ENCODE results near the gene PIK3R5. TPM values are rescaled to one million over a fixed set of nuclear protein-coding genes. Genes with fewer than 3 reads are reported as not detected.
"Not testable (repeated sequence)": the region's sequence is repeated elsewhere in the genome, so short reads cannot be mapped to it uniquely, and the experiment has no call there.

The PIK3R5 gene
- total RNA-seq, 2 experiments from 2014 or later: 0.76 to 1.5 TPM

GRCh38 chr17:8856869-8857575 lies 108.5 kb downstream of the PIK3R5 start:
- Histone ChIP-seq H3K79me2 (ENCODE audit: insufficient read depth, low read depth, low read length) (no peaks in the 10 kb centered on the region), H3K4me3 (ENCODE audit: low read depth, low read length, poor library complexity, severe bottlenecking) (peak overlapping the region; percentile 26), H2AFZ (ENCODE audit: low read length) (no peak overlapping the region), H4K20me1 (ENCODE audit: insufficient read depth, low read length) (no peaks in the 10 kb centered on the region), H3K36me3 (ENCODE audit: insufficient read depth, low read length) (no peaks in the 10 kb centered on the region), H3K4me2 (ENCODE audit: low read length) (peak overlapping the region; percentile 45), H3K9me3 (ENCODE audit: low read length) (no peaks in the 10 kb centered on the region), H3K27ac (ENCODE audit: low read depth, low read length, poor library complexity, severe bottlenecking) (no peak overlapping the region), H3K4me1 (ENCODE audit: insufficient read depth, low read length, poor library complexity, severe bottlenecking) (peaks cover 36% of the 10 kb centered on the region), H3K9me2 (ENCODE audit: insufficient read depth, low read length) (no peaks in the 10 kb centered on the region)
- POLR2A ChIA-PET: no interaction called here
- intact Hi-C loops (cut with micrococcal nuclease; ENCODE audit: unreplicated experiment): no loop called here
- CTCF ChIA-PET (ENCODE audit: unreplicated experiment): no interaction called here
- BruUV-seq (replicated peaks): no TSS peak
- DNase-seq (ENCODE audit: low spot score): no peak
- no peak for TF ChIP-seq CTCF (conservative IDR thresholded peaks at IDR 0.05; ENCODE audit: low read length)
- no peak for TF ChIP-seq EZH2phosphoT487 (IDR thresholded peaks at IDR 0.05; ENCODE audit: borderline replicate concordance, low read depth, low read length)

GRCh38 chr17:8856205-8856603 lies 109.3 kb downstream of the PIK3R5 start:
- H3K4me1 ChIP-seq (ENCODE audit: insufficient read depth, low read length, poor library complexity, severe bottlenecking): peaks cover 36% of the 10 kb centered on the region
- BruUV-seq (replicated peaks); H3K27ac ChIP-seq (ENCODE audit: low read depth, low read length, poor library complexity, severe bottlenecking); H4K20me1 ChIP-seq (ENCODE audit: insufficient read depth, low read length); H3K36me3 ChIP-seq (ENCODE audit: insufficient read depth, low read length); DNase-seq (ENCODE audit: low spot score); H3K4me3 ChIP-seq (ENCODE audit: low read depth, low read length, poor library complexity, severe bottlenecking); H3K9me3 ChIP-seq (ENCODE audit: low read length); intact Hi-C loops (cut with micrococcal nuclease; ENCODE audit: unreplicated experiment); H3K79me2 ChIP-seq (ENCODE audit: insufficient read depth, low read depth, low read length); H3K4me2 ChIP-seq (ENCODE audit: low read length); CTCF ChIA-PET (ENCODE audit: unreplicated experiment); H3K9me2 ChIP-seq (ENCODE audit: insufficient read depth, low read length); H2AFZ ChIP-seq (ENCODE audit: low read length); POLR2A ChIA-PET: not testable (repeated sequence)

DNA sequence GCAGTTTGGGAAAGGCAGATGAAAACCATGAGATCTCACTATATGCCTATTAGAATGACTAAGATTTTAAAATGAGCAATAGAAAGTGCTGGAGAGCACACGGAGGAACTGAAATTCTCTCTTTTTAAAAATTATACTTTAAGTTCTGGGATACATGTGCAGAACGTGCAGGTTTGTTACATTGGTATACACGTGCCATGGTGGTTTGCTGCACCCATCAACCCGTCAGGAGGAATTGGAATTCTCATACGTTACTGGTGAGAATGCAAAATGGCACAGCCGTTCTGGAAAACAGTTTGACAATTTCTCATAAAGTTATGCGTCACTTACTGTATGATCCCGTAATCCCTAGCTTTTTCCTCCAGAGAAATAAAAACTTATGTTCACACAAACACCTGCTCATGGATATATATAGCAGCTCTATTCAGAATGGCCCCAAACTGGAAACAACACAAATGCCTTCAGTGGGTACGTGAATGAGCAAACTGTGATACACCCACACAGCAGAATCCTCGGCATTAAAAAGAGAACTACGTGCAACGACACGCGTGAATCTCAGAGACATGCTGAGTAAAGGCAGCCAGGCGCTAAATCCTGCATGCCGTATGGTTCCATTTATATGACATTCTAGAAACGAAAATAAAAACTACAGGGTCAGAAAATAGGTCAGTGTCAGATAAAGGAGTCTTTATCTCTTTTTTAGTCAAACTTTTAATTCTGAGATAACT lies 109.9 kb downstream of the PIK3R5 start:
- no peaks in the 10 kb centered on the region for H3K79me2 ChIP-seq (ENCODE audit: insufficient read depth, low read depth, low read length)
- H3K9me2 ChIP-seq (ENCODE audit: insufficient read depth, low read length): no peaks in the 10 kb centered on the region
- DNase-seq (ENCODE audit: low spot score): no peak
- H3K9me3 ChIP-seq (ENCODE audit: low read length): no peaks in the 10 kb centered on the region
- BruUV-seq (replicated peaks): no TSS peak
- intact Hi-C loops (cut with micrococcal nuclease; ENCODE audit: unreplicated experiment): no loop called here
- CTCF ChIA-PET (ENCODE audit: unreplicated experiment): no interaction called here
- no peak overlapping the region for H2AFZ ChIP-seq (ENCODE audit: low read length)
- POLR2A ChIA-PET: no interaction called here
- no peak overlapping the region for H3K4me3 ChIP-seq (ENCODE audit: low read depth, low read length, poor library complexity, severe bottlenecking)
- H4K20me1 ChIP-seq (ENCODE audit: insufficient read depth, low read length): no peaks in the 10 kb centered on the region
- H3K4me2 ChIP-seq (ENCODE audit: low read length): no peak overlapping the region
- no peaks in the 10 kb centered on the region for H3K36me3 ChIP-seq (ENCODE audit: insufficient read depth, low read length)
- no peak overlapping the region for H3K27ac ChIP-seq (ENCODE audit: low read depth, low read length, poor library complexity, severe bottlenecking)
- H3K4me1 ChIP-seq (ENCODE audit: insufficient read depth, low read length, poor library complexity, severe bottlenecking): peaks cover 36% of the 10 kb centered on the region
- TF ChIP-seq EZH2phosphoT487 (IDR thresholded peaks at IDR 0.05; ENCODE audit: borderline replicate concordance, low read depth, low read length) (no peak), CTCF (conservative IDR thresholded peaks at IDR 0.05; ENCODE audit: low read length) (no peak)

All from OCI-LY7 (cell line).